HG02852 (cell line): Measurements from ENCODE around the gene CTXND1.
"Not testable (repeated sequence)": the region's sequence is repeated elsewhere in the genome, so short reads cannot be mapped to it uniquely, and the experiment has no call there.

ENCODE experiments used
- ATAC-seq: cut with Tn5 transposase; IDR thresholded peaks from one replicate; pipeline ENCODE4 v1.9.1; 2021; ENCODE audit warnings: mild to moderate bottlenecking, moderate library complexity; ENCODE audit not compliant: unreplicated experiment

Gene CTXND1

DNA sequence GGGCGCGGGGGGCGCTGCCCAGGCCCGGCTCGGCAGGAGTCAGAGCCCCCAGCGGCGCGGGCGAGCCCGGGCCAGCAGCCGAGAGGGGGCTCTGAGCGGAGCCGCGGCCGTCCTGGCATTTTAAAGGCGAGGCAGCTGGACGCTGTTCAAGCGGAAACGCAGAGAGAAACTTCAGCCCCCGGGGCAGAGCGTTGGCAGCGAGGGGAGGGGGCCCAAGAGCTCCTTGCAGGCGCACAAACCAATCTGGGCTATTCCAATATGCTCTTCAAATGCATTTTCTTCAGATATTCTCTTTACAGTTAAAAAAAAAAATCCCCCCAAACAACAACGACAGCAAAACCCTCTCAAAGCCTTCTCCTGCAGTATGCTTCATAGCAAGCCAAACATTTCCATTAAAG is at the start of gene CTXND1:
Gene CTXND1 (minus strand): TSS at position 93 of the 398 bp plus-strand sequence. CDS start 50,264 bp downstream, outside the sequence.
- ATAC-seq = no peak

DNA sequence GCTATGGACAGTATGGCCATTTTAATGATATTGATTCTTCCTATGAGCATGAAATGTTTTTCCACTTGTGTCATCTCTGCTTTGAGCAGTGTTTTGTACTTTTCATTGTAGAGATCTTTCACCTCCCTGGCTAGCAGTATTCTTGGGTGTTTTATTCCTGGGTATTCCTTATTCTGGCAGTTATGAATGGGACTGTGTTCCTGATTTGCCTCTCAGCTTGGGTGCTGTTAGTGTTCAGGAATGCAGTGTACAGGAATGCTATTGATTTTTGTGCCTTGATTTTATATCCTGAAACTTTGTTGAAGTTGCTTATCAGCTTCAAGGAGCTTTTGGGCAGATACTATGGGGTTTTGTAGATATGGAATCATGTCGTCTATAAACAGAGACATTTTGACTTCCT is 49.5 kb upstream of the CTXND1 start:
- ATAC-seq = no peak

DNA sequence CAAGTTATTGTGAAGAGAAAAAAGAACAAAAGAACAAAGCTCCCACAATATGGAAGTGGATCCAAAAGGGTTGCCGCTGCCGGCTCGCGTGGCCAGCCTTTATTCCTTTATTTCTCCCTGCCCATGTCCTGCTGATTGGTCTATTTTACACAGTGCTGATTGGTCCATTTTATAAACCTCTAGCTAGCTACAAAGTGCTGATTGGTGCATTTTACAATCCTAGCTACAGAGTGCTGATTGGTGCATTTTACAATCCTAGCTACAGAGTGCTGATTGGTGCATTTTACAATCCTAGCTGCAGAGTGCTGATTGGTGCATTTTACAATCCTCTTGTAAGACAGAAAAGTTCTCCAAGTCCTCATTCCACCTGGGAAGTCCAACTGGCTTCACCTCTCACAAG is 43.8 kb upstream of the CTXND1 start:
- not testable (repeated sequence) for ATAC-seq

DNA sequence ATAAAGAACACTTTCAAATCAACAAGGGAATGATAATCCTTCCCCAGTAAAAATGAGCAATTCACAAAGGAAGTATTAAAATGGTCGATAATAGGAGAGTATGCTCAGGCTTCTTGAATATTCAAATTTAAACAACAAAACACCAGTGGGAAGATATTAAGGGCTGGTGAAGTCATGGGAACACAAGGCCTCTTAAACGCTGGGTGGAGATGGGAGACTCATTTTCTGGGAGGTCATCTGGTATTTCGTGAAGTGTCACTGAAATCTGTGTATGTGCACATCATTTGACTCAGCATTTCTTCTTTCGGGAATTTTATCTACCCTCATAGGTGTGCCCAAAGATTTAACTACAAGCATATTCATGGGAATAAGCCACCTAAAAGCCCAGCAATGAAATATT is 40.1 kb upstream of the CTXND1 start:
- ATAC-seq = no peak

DNA sequence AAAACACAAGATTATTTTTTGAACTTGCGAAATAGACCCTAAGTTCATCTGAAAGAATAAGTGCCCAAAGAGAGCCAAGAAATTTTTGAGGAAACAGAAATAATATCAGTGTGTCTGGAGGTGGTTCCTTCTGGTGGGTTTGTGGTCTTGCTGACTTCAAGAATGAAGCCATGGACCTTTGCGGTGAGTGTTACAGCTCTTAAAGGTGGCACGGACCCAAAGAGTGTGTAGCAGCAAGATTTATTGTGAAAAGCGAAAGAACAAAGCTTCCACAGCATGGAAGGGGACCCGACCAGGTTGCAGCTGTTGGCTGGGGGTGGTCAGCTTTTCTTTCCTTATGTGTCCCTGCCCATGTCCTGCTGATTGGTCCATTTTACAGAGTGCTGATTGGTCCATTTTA is 38.9 kb upstream of the CTXND1 start:
- not testable (repeated sequence) for ATAC-seq

DNA sequence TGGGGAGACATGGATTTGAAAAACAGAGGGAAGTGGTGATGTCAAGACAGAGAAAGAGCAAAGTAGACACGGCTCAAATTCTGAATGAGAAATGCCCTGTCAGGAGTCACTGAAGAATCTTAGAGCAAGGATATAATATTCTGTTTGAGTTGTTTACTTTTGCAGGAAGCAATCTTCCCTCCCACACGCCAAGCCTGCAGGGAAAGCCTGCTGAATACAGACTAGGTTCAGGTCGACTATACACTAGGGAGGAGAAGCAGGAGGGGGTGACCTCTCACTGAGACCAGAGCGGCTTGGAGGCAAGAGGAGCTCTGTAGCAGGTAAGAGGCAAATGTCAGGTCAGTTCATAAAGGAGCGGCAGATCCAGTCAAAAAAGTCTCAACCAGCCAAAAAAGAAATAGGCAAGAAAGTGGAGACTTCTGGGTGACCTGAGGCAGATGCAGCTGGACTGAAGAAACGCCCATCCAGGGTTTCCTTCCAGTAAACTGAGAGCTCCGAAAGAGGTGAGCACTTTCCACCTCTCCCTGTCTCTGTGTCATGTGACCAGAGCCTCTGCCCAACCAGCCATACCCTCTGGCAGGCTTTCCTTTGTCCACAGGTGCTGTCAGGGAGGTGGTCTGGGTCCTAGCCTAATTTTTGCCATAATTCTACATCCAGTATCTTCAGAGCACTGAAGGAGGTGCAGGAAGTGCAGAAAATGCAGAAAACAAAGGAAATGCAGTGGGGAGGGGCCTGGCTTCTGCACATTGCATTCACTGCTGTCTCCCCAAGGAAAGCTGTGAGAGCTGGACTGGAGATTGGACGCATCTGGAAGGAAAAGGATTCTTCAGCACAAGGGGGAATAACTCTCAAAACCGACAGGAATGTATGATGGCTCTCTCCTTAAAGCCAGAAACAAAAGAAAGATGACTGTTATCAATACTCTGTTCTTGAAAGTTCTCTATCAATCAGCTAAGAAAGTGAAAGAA is 37.8 kb upstream of the CTXND1 start:
- no peak for ATAC-seq

DNA sequence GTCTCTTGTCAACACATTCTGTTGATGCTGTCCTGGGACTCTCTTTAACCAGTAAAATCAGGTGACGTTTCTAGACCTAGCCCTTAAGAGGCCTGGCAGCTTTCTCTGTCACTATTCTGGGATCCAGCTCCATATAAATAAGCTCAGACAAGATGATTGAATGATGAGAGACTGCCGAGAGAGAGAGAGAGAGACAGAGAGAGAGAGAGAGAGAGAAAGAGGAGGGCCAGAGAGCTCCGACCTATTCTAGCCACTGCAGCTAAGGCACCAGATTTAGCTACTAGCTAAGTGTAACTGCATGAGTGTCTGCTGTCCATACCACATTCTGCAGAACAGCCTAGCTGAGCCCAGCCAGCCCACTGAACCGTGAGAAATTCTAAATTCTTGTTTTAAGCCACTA is 36.1 kb upstream of the CTXND1 start:
- no peak for ATAC-seq

DNA sequence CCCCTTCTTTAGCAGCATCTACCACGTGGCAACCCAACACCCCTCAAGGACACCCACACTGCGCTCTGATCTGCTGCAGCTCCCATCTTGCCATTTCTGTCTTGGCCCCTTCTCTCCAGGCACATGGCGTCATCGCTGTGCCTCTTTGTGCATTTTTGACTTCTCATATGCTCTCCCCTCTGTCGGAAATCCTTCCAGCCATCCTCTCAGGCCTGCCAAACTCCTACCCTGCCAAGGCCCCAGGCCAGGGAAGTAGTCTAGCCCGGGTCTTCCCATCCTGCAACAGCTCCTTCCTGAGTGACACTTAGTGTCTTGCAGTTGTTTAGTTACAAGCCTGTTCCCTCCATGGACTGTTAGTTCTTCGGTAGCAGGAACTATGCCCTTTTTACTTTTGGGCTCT is 34.0 kb upstream of the CTXND1 start:
- ATAC-seq = no peak

DNA sequence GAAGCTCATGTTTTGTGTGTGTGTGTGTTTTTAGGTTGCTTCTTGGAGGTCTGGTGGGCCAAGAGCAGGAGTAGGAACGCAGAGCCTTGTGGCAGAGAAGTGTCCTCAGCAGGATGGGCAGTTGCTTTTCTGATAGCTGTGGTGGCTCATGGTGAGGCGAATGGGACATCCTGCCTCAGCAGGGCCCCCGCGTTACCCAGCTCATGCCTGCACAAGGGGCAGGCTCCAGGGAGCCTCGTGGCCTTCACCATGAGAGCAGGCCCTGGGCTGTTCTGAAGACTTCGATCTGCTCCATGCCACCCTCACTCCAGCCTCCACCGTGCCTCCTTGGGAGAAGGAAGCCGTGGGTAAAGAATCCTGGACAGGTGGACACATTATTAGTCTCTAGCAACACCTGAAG is 33.4 kb upstream of the CTXND1 start:
- no peak for ATAC-seq

DNA sequence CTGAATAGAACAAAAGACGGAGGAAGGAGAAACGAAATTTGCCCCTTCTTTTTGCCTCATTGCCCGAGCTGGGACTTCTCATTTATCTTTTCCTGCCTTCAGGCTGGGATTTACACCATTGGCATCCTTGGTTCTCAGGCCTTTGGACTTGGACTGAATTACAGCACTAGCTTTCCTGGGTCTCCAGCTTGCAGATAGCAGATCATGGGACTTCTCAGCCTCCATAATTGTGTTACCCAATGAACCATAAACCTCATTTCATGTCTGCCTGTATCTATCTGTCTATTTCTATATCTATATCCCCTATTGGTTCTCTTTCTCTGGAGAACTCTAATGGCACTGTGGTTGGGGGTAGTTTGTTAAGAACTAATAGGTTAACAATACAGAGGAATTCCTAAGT is 31.5 kb upstream of the CTXND1 start:
- no peak for ATAC-seq

DNA sequence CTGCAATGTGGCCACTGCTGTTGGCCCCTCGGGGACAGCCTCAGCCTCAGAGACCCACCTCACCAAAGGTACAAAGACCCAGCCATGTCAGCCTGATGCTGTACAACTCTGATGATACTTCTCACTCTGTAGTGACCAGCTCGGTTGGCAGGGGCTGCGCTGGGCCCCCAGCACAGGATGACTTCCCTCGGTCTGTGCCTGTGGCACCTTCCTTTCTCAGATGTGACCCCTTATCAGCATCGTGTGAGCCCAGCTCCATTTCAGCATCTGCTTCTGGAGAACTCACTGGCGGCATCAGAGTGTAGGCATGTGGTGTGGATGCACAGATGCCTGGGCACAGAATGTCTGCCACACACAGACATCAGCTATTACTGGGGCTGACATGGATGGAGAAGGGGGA is 25.1 kb upstream of the CTXND1 start:
- no peak for ATAC-seq

DNA sequence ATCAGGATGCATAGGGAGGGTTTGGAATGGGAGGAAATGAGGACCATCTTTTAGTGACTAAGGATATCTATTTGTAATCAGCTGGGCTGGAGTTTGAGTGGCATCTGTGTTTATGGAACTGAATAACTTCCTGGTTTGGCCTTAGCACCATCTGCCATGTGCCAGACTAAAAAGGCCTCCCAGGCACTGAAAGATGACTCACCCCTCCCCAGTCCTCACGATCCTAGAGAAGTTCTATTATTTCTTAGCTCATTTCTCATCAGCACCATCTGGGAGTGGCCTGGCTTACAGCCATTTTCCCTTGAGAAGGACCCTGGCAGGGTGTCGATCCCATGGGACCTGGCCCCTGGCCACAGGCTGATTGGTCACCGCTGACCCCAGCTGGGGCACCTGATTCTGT is 23.9 kb upstream of the CTXND1 start:
- no peak for ATAC-seq

DNA sequence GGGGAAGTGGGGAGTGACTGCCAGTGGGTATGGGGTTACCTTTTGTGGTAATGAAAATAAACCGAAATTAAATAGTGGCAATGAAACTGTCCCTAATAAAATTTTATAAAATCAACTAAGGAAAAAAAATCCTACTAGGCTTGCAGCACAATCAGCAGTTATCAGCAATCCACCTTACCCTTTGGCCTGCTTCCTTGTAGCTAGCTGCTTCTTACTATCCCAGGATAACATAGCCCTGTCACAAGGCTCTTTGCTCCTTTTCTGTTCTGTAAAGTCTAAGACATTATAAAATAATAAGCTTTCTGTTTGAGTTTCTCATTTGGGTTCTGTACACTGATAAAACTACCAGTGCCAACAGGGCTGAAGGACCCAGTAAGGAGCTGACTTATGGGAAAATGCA is 23.0 kb upstream of the CTXND1 start:
- ATAC-seq = no peak

DNA sequence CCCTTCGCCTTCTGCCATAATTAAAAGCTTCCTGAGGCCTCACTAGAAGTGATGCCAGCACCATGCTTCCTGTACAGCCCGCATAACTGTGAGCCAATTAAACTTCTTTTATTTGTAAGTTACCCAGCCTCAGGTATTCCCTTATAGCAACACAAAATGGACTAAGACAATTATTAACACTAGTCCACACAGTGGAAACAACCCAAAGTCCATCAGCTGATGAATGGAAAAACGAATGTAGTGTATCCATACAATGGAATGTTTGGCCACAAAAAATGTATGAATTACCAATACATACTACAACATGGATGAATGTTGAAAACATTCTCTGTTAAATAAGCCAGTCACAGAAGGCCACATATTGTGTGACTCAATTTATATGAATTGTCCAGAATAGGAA is 22.5 kb upstream of the CTXND1 start:
- no peak for ATAC-seq

DNA sequence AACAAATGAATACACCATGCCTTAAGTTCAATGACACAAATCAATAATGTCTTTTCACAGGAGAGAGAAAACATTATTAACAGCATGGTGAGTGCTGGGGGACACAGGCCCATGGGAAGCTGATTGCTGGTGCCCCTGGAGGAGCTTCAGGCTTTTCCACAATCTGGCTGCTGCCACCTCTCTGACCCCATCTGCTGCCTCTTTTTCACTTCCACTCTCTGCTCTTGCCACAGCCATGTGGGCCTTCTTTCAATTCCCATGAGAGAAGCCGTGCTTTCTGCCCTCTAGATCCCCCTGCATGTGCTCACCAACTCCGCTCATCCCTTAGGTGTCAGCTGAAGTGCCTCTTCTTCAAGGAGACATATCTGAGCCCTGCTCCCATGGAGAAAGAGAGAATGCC is 21.0 kb upstream of the CTXND1 start:
- no peak for ATAC-seq

DNA sequence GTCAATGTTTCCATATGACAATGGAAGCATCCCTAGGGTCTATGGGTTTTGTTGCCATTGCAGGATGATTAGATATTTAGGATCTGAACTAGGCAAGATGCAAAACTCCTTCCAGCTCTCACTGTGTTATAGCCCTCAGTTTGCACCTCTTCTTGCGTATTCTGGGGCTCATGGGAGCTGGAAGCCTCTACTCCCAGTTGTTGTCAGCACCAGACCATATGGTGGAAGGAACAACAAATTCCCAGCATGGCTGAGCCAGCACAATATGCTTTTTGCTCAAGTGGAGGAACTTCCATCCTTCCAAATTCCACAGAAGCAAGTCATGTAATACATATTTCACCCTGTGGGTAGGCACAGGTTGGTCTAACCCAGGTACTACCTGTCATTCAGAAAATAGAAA is 18.5 kb upstream of the CTXND1 start:
- no peak for ATAC-seq

DNA sequence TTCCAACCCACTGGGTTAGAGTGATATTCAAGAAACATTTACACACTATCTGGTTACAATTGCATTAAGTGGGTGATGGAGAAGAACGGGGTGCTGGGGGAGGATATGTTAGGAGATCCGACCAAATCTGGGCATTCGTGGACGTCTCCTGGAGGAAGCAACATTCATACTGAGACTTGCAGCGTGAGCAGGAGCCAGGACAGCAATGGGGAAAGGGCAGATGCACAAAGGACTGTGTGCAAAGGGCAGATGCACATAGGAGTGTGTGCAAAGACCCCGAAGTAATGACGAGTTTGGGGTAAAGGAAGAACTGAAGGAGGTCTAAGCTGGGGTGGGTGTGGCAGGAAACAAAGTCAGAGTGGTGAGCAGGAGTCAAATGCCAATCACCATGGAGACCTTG is 16.1 kb upstream of the CTXND1 start:
- ATAC-seq = no peak

DNA sequence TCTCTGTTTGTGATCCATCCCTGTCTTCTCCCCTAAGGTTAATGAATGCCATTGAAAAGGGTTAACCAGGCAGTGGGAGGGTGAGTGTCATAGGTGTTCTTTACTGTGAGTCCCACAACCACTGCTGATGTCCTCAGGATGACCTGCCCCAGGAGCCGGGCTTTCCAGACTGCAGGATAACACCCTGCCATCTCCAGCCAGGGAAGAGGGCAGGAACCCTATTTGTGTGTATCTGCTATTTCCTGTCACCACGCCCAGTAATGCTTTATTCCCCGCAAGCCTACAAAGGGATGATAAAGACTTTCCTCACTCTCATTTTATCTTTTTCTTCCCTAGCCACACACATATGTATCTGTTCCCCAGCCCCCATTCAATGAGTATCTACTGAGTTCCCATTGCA is 15.6 kb upstream of the CTXND1 start:
- no peak for ATAC-seq

DNA sequence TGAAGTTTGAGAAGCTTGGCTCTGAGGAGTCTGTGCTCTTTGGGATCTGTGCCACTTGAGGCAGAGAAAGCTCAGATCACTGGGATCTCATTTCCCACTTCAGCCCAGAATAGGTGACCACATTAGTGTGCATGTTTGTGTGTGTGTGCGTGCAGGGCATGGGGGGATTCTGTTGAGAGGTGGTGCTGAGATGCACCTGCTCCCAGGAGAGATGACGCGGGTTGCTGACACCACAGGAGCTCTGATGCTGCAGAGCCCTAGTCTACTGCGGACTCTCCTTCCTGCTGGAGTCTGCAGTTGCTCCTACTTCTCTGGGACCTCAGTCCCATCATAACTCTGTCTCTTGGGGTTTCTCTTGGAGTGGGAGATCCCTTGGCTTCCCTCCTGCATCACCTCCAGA is 14.7 kb upstream of the CTXND1 start:
- no peak for ATAC-seq

DNA sequence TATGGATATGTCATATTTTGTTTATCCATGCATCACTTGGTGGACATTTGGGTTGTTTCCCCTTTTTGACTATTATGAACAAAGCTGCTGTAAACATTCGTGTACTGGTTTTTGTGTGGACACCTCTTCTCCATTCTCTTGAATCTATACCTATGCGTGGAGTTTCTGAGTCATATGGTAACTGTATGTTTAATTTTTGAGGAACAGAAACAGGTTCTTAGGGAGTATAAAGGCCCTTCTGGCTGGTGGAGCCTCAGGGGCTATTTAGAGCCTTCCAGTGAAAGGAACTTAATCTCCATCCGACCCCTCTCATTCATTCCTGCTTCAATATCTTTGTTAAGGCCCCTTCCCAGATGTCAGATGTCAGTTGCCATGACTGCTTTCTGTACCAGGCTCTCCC is 14.1 kb upstream of the CTXND1 start:
- no peak for ATAC-seq

DNA sequence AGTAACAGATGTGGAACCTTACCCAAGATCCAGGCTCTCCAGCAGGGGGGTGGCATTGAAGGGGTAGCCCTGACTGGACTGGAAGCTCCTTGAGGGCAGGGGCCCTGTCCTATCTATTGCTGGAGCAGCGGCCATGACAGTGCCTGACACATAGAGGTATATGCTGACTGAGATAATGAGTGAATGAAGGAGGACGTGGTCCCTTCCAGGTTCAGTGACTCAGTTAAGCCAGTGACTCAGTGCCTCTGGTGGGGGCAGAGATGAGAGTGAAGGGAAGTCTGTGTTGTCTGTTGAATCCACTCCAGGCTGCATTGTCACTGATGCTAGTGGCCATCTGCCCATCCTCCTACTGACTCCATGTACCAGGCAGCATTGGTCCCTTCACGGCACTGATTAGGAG is 13.0 kb upstream of the CTXND1 start:
- ATAC-seq = no peak

DNA sequence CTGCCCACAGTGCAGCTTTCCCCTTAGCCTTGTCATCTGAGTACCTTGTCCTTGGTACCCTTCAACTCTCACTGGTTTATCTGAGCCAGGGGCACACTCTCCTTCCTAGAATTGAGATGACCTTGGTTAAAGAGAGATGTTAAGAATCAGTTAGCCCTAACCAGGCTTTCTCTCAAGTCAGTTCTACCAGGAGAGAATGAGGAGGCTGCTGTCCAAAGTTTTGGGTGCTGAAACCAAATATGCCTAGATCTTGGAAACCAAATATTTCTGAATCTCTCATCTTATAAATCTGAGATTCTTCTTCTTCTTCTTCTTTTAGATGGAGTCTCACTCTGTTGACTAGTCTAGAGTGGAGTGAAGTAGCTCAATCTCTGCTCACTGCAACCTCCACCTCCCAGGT is 12.0 kb upstream of the CTXND1 start:
- no peak for ATAC-seq

DNA sequence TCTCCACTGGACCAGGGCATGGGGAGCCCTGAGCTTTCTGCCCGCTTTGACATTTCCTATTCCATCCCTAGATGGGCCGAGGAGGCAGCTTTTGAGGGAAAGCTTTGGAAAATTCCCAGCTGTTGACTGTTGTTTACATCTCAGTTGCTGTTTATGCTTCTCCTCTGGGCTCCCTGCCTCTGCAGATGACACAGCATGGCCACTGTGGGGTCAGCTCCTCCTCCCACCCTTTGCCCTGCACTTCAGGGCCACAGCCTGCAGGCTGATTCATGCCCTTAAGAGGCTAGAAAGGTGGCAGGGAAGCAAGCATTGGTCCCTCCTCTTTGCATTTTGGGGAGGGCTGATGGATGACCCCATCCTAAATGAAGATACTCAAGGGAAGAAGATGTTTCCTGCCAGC is 8.5 kb upstream of the CTXND1 start:
- ATAC-seq = no peak
